NCI-H1092 treated with DMSO at 0.1 percent for 48 hours (cell line): ENCODE measurements around the gene ID3.
"Not testable (repeated sequence)": the region's sequence is repeated elsewhere in the genome, so short reads cannot be mapped to it uniquely, and the experiment has no call there.

Experiments used
- DNase-seq: peaks from one replicate; lab custom pipeline; 2025; lab: John Stamatoyannopoulos, UW

The ID3 gene

GRCh38 chr1:23548704-23549143 lies 10.6 kb downstream of the ID3 start:
- no peak for DNase-seq

- no peak for DNase-seq
These were observed 12.3 kb downstream of the ID3 start for GRCh38 chr1:23546897-23547584.

DNA sequence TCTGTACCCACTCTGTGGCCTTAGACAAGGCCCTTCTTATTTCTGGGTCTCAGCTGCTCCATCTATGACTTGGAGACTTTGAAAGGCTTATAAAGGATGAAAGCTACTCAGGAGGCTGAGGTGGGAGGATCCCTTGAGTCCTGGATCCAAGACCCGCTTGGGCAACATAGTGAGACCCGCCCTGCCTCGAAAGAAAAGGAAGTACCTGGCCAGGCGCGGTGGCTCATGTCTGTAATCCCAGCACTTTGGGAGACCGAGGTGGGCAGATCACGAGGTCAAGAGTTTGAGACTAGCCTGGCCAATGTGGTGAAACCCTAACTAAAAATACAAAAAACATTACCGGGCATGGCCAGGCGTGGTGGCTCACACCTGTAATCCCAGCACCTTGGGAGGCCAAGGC lies 13.4 kb downstream of the ID3 start:
- DNase-seq, result no peak

GRCh38 chr1:23544444-23545389 lies 14.6 kb downstream of the ID3 start:
- DNase-seq, result peak; percentile 72

GRCh38 chr1:23543707-23544443 lies 15.4 kb downstream of the ID3 start:
- DNase-seq, result no peak

DNA sequence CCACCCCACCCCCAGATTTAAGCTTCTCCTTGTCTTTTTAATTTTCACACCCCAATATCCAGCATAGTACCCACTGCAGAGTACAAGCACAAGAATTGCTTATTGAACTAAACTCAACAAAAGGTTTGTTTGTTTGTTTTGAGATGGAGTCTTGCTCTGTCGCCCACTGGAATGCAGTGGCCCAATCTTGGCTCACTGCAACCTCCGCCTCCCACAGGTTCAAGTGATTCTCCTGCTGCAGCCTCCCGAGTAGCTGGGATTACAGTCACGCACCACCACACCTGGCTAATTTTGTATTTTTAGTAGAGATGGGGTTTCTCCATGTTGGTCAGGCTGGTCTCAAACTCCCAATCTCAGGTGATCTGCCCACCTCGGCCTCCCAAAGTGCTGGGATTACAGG lies 16.4 kb downstream of the ID3 start:
- not testable (repeated sequence) for DNase-seq

- peak; percentile 94 for DNase-seq
These were observed 19.5 kb downstream of the ID3 start for GRCh38 chr1:23539698-23540266.

DNA sequence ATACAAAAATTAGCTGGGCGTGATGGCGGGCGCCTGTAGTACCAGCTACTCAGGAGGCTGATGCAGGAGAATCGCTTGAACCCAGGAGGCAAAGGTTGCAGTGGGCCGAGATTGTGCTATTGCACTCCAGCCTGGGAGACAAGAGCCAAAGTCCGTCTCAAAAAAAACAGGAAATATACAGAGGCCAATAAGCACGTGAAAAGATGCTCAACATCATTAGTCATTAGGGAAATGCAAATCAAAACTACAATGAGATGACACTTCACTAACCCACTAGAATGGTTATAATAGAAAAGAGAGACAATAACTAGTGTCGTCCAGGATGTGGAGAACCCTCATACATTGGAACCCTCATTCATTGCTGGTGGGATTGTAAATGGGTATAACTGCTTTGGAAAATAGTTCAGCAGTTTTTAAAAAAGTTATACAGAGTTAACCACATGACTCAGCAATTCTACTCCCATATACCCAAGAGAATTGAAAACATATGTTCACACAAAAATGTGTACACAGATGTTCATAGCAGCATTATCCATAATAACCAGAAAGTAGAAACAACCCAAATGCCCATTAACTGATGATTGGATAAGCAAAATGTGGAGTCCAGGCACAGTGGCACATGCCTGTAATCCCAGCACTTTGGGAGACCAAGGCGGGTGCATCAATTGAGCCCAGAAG lies 21.9 kb downstream of the ID3 start:
- DNase-seq, result no peak

GRCh38 chr1:23533246-23534023 lies 25.9 kb downstream of the ID3 start:
- DNase-seq, result no peak

- DNase-seq, result no peak
These were observed 27.7 kb downstream of the ID3 start for GRCh38 chr1:23531562-23532094.

- DNase-seq, result peak; percentile 91
These were observed 28.3 kb downstream of the ID3 start, which contains the start of gene E2F2 for GRCh38 chr1:23530747-23531561. Gene E2F2, minus strand, starts transcription at chr1:23531233. Its CDS starts 440 bp downstream, at chr1:23530793.

DNA sequence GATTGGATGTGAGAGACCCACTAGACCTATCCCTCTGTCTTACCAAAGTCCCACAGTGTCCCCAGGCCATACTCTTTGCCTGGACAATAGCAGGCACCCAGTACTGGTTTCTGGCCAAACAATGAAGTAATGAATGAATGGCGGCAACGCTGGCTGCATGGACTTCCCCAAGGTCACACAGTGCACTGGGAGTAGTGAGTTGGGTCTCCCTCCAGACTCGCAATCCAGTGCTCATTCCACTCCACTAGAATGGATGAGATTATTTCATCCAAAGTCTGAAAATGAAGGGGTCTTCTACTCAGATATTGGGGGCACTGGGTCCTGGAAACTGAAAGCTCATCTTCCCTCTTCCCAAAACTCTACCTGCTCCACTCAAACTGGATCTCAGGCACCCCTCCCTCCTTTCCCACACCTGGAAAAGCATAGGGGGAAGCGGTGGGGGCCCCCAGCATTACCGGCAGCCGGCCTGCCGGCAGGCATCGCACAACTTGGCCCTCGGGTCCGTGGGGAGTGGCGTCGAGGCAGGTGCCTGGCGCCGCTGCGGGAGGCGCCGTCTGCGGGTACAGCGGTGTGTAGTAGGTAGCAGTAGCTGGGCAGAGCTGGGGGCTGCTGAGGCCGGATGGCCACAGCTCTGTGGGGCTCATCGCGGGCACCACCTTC lies 29.1 kb downstream of the ID3 start:
- DNase-seq, result peak; percentile 69

GRCh38 chr1:23529146-23530086 lies 29.9 kb downstream of the ID3 start:
- peak; percentile 27 for DNase-seq

GRCh38 chr1:23528250-23528978 lies 30.9 kb downstream of the ID3 start:
- DNase-seq, result peak; percentile 53

DNA sequence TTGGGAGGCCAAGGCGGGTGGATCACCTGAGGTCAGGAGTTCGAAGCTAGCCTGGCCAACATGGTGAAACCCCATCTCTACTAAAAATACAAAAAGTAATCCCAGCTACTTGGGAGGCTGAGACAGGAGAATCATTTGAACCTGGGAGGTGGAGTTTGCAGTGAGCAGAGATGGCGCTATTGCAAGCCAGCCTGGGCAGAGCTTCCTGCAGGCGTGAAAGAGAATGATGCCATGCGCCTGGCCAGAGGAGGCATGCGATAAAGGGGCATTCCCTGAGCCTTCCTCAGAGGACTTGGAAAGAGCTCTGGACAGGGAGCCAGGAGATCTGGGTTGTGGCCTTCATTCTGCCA lies 31.4 kb downstream of the ID3 start:
- no peak for DNase-seq

- DNase-seq, result no peak
These were observed 31.9 kb downstream of the ID3 start for GRCh38 chr1:23527366-23527765.
